GM19025 (cell line): ENCODE data around the gene RASSF8.

Experiments
- ATAC-seq: cut with Tn5 transposase; IDR thresholded peaks from one replicate; pipeline ENCODE4 v1.9.1; 2021; ENCODE audit warnings: mild to moderate bottlenecking, low read depth, moderate library complexity; ENCODE audit not compliant: unreplicated experiment

RASSF8 gene

GRCh38 chr12:25990495-25990894, 32.0 kb downstream of the RASSF8 start:
- ATAC-seq = no peak

- no peak for ATAC-seq
Observed at GRCh38 chr12:25992026-25992782, 33.7 kb downstream of the RASSF8 start.

- no peak for ATAC-seq
Observed at GRCh38 chr12:25993901-25994651, 35.6 kb downstream of the RASSF8 start.

- ATAC-seq = no peak
Observed at GRCh38 chr12:25994901-25995625, 36.6 kb downstream of the RASSF8 start.

- ATAC-seq = no peak
Observed at GRCh38 chr12:25995906-25996305, 37.4 kb downstream of the RASSF8 start.

- ATAC-seq = no peak
Observed at GRCh38 chr12:25996677-25997076, 38.2 kb downstream of the RASSF8 start.

GRCh38 chr12:25997201-25997963, 38.9 kb downstream of the RASSF8 start:
- ATAC-seq = no peak

GRCh38 chr12:26000898-26001297, 42.4 kb downstream of the RASSF8 start:
- no peak for ATAC-seq

- no peak for ATAC-seq
Observed at GRCh38 chr12:26001530-26001929, 43.0 kb downstream of the RASSF8 start.

GRCh38 chr12:26003065-26003464, 44.6 kb downstream of the RASSF8 start:
- ATAC-seq = no peak

- ATAC-seq = no peak
Observed at GRCh38 chr12:26007566-26007965, 49.1 kb downstream of the RASSF8 start.

- ATAC-seq = no peak
Observed at GRCh38 chr12:26009593-26009992, 51.1 kb downstream of the RASSF8 start.

GRCh38 chr12:26010293-26010821, 51.9 kb downstream of the RASSF8 start:
- no peak for ATAC-seq

GRCh38 chr12:26011099-26011498, 52.6 kb downstream of the RASSF8 start:
- no peak for ATAC-seq

GRCh38 chr12:26014085-26014484, 55.6 kb downstream of the RASSF8 start:
- no peak for ATAC-seq

- no peak for ATAC-seq
Observed at GRCh38 chr12:26016516-26016915, 58.0 kb downstream of the RASSF8 start.

GRCh38 chr12:26017484-26018211, 59.2 kb downstream of the RASSF8 start:
- no peak for ATAC-seq

- ATAC-seq = no peak
Observed at GRCh38 chr12:26018926-26019325, 60.4 kb downstream of the RASSF8 start.

GRCh38 chr12:26021534-26021933, 63.1 kb downstream of the RASSF8 start:
- no peak for ATAC-seq

- no peak for ATAC-seq
Observed at GRCh38 chr12:26022043-26022442, 63.6 kb downstream of the RASSF8 start.
